ENCODE measurements around the gene SLC25A31.

The SLC25A31 gene

GRCh38 chr4:127776620-127777019, 46.4 kb downstream of the SLC25A31 start:
- DNase-seq (ENCODE audit: low read depth in 3 of 3, low spot score in 1 of 3): no peak

GRCh38 chr4:127777487-127777886, 47.3 kb downstream of the SLC25A31 start:
- DNase-seq (ENCODE audit: low read depth in 3 of 3, low spot score in 1 of 3): no peak

- DNase-seq (ENCODE audit: low read depth in 3 of 3, low spot score in 1 of 3): no peak
These were observed 47.9 kb downstream of the SLC25A31 start for GRCh38 chr4:127778102-127778501.

DNA sequence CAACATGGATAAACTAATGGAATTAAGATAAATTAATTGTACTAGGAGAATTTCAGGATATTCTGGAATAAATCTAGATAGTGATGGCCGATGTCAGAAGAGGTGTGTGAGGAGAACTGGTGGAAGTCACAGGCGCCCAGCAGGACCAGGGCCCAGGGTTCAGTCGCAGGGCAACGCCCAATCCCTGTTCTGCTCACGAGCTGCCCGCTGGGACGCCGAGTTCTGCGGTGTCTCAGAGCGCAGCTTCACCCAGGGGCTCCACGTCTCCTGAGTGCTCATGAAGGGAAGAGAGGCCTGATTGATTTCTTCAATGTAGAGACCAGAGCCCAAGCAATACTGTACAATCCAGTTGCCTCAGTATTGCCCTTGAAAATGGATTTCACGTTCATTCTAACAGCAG, 50.4 kb downstream of the SLC25A31 start:
- no peak for DNase-seq (ENCODE audit: low read depth in 3 of 3, low spot score in 1 of 3)

DNA sequence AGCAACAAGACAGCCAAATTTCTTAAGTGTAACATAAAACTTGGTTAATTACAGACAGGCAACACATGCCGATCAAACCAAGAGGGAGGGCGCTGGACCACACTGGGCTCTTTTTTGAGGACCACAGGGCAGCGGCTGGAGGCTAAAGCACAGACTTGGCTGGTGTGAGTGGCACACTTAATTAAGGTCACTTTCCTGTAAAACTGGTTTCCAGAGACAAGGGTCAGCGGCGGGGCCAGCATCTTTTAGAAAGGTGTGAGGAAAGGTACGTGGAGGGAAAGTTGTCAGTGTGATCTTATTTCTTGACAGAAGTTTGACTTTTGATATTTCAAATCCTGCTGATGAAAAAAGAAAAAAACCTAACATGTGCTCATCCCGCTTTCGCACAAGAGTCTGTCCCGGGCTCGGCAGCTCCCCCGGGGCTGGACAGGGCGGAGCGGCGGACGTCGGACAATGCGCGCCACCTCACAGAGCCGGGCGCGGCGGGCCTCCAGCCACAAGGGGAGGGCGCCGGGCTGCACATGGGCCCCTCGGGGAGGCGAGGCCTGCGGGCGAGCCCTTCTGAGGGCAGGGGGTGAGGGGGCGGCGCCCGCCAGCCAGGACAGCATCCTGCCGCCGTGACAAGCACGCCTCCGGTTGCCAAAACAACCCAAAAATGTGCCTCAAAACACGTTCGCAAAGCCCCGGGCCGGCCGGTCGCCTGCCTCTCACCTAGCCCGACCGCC, 51.3 kb downstream of the SLC25A31 start:
- DNase-seq (ENCODE audit: low read depth in 3 of 3, low spot score in 1 of 3): no peak

DNA sequence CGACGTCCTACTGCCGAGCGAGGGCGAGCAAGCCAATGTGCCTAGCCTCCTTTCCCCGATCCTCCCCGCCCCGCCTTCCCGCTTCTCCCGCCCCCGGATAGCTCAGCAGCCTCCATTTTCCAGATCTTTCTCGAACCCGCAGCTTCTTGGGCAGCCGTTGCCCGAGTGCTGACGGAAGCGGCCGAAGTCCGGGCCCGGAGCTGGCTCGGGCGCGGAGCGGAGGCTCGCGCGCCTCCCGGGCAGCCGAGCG, 51.8 kb downstream of the SLC25A31 start:
- DNase-seq (ENCODE audit: low read depth in 3 of 3, low spot score in 1 of 3): no peak

DNA sequence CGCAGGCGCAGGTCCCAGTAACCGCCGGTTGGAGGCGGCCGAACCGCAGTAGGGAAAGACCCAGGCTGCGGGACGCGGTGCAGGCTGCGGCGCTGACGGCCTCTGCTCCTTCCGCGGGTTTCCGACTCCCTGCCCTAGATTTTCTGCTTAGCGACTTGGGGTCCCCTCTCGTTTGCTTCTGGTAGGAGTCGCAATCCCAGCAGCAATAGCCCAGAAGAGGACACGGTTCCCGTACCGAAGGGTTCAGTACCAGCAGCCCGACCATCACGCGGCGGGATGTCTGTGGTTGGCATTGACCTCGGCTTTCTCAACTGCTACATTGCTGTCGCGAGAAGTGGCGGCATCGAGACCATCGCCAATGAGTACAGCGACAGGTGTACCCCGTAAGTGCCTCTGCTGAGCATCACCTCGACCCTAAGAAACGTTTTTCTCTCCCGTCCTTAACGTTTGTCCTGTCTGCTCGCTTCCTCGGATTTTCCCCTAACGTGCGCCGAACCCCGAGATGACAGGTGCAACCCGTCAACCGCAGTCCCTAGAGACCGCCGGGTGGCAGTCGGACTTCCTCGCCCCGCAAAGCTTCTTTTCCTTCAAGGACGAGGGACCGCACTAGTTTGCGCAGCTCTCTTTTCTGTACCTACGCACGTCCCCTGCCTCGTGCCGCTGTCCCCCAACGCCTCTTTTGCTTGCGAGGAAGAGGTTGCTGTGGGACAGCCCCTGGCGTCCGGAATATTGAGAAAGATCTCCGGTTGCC, 52.2 kb downstream of the SLC25A31 start, which contains the start of gene HSPA4L:
TSS of gene HSPA4L (plus strand) at position 48 of the 751 bp plus-strand sequence. CDS start at position 277, 229 bp downstream.
- peak in 1 of 3 donors; percentile 35 for DNase-seq (ENCODE audit: low read depth in 3 of 3, low spot score in 1 of 3)

DNA sequence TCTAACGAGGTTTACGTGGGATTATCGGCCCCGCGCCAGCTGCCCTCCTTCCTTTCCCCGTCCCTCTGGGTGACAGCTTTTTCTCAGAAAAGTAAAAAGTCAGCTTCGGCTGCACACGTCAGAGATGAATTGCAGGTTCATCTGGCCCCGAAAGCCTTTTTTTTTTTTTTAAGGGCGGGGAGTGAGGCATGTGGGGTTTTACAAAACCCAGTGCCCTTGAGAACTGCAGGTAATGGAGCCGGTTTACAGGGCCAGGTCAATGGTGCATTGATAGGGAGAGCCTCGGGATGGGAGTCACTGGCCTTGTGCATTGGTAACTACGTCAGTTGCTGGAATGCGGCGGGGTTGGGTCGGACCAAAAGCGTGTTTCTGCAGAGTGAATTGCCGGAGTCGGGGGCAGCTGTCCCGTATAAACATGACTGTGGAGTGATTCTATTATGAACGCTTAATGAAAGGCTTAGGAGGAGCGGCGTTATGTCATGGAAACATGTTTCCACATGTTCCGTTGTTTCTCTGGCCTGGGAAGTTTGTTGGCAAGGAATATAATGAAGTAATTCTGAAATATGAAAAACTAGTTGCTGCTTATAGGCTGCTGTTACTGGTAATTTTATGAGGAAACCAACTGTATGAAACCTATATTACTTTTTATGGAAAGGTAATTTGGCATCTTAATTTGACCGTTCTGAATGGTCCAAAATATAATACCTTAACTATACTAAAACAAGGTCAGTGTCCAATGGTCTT, 53.0 kb downstream of the SLC25A31 start:
- no peak for DNase-seq (ENCODE audit: low read depth in 3 of 3, low spot score in 1 of 3)

DNA sequence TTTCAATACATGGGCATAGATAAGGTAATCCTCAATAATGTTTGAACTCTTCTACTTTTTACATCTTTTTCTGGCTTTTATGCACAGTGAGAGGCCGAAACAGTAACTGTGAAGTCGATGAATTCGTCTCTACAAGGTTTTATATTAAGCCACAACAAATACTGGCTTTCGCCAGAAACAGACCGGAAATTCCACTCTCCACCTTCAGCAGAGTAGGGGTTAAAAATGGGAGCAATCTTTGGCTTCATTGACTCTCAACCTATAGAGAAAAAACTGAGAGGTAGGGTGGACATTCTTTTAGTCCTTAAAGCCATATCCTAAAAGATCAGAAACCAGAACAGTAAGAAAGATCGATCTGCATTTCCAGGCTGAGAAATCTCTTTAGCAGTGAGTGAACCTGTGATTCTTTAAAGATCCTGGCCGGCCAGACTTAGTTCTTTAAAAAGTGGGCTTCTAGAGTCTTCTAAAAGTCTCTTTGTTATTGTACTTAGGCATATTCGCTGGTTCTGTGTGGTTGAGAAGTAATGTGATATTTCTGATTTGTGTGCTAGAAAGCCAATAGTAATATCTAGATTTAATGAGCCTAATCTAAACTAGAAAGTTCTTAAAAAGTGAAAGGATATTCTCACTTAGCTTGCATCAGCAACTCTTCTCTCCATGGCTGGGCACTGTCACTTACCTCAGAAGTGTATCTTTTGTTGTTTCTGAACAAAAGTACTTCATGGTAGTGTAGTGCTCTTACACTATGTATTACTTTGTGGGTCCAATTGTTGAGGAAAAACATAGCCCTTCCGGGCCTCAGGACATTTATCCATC, 54.0 kb downstream of the SLC25A31 start:
- DNase-seq (ENCODE audit: low read depth in 3 of 3, low spot score in 1 of 3): no peak

DNA sequence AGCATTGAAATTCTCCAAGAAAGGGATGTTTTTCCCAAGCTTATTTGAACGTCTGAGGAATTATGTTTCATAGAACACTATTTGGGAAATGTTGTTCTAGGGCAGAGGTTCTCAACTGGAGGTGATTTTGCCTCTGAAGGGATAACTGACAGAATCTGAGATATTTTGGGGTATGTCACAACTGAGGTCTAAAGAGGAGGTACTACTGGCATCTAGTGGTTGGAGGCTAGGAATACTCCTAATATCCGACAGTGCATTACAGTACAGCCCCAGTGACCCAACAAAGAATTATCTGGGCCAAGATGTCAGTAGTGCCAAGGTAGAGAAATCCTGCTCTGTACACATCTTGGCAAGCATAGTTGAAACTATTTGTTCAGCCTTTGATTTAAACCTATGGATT, 58.3 kb downstream of the SLC25A31 start:
- no peak for DNase-seq (ENCODE audit: low read depth in 3 of 3, low spot score in 1 of 3)

DNA sequence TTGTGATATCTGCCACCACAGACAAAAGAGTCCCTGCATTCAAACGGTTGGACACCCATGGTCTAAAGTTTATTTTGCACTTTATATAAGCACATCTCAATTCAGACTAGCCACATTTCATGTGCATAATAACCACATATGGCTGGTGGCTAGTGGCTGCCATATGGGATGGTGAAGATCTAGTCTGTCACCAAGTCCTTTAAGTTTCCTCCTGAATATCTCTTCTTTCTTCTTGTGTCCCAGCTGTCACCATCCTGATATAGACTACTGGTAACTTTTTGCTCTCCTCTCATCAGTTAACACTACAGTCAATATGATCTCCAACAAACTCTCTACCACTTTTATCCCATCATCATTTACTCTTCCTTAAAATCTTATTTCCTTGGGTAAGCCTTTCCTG, 61.2 kb downstream of the SLC25A31 start:
- DNase-seq (ENCODE audit: low read depth in 3 of 3, low spot score in 1 of 3): no peak

- DNase-seq (ENCODE audit: low read depth in 3 of 3, low spot score in 1 of 3): no peak
These were observed 63.3 kb downstream of the SLC25A31 start for GRCh38 chr4:127793528-127793927.

DNA sequence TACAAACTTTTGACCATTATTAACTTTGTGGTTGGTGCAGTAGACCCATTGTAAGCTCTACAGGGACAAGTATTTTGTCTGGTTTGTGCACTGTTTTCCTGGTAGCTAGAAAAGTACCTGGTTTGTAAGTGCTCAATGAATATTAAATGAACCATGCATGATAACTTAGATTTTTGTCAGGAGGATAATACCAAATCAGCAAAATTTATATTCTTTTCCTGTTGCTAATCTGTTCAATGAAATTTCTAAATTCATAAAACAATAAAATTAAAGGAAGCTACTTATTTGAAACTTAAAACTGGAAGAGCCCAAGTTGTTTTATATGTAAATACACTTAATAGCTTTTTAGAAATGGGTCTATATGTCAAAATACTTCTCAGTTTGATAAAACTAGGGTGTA, 69.5 kb downstream of the SLC25A31 start:
- DNase-seq (ENCODE audit: low read depth in 3 of 3, low spot score in 1 of 3): no peak

GRCh38 chr4:127809173-127809800, 79.1 kb downstream of the SLC25A31 start:
- no peak for DNase-seq (ENCODE audit: low read depth in 3 of 3, low spot score in 1 of 3)

DNA sequence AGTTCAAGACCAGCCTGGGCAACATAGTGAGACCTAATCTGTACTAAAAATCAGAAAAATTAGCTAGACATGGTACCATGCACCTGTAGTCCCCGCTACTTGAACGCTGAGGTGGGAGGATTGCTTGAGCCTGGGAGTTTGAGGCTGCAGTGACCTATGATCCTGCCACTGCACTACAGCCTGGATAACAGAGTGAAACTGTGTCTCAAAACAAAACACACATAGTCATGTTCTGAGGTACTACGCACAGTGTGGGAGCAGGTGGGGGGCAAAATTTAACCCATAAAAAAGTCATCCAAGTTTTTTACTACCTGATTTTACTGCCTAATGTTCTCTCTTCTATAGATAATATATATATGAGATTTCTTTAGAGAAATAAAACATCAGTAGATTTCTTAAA, 80.4 kb downstream of the SLC25A31 start:
- DNase-seq (ENCODE audit: low read depth in 3 of 3, low spot score in 1 of 3): no peak

DNA sequence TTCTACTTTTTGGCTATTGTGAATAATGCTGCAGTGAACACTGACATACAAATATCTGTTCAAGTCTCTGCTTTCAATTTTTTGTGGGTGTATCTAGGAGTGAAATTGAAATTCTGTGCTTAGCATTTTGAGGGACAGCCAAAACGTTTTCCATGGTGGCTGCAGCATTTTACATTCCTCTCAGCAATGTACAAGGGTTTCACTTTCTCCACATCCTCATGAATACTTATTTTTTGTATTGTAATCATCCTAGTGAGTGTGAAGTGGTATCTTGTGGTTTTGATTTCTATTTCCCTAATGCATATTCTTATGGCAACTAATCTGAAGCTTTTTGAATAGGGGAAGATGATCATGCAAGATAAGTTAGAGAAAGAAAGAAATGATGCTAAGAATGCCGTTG, 92.2 kb downstream of the SLC25A31 start:
- DNase-seq (ENCODE audit: low read depth in 3 of 3, low spot score in 1 of 3): no peak
